GM23338 (cell line): ENCODE measurements around the gene ATP8A2. TPM values are rescaled to one million over a fixed set of nuclear protein-coding genes. Genes with fewer than 3 reads are reported as not detected.

Source experiments
- ATAC-seq: fragments of 200-7000 bp; cut with Tn5 transposase; 3 replicates; pipeline ENCODE4 v1.9.1; 2020
- DNase-seq: peaks from one replicate; pipeline ENCODE4 v3.0.0-alpha.2; 2015; ENCODE audit warnings: low spot score
- H2AFZ ChIP-seq: fragments of 200-600 bp; sonication (generic); 2 replicates; pipeline ENCODE4 v1.8.0; 2016; ENCODE audit warnings: antibody characterized with exemption, mild to moderate bottlenecking, moderate library complexity
- H3F3A ChIP-seq: fragments of 200-600 bp; sonication (generic); replicated peaks from 2 replicates; pipeline ENCODE4 v1.8.0; 2017; ENCODE audit warnings: antibody characterized with exemption, mixed run types, low read depth
- H3K27ac ChIP-seq: fragments of 200-600 bp; sonication (generic); 2 replicates; pipeline ENCODE4 v1.6.1; 2016; ENCODE audit warnings: low read depth
- H3K27me3 ChIP-seq: fragments of 200-600 bp; sonication (generic); 2 replicates; pipeline ENCODE4 v1.8.0; 2016; ENCODE audit warnings: mild to moderate bottlenecking, mixed run types, moderate library complexity; ENCODE audit not compliant: insufficient read depth
- H3K36me3 ChIP-seq: fragments of 200-600 bp; sonication (generic); 2 replicates; pipeline ENCODE4 v1.8.0; 2016; ENCODE audit warnings: mild to moderate bottlenecking; ENCODE audit not compliant: insufficient read depth
- H3K4me1 ChIP-seq: fragments of 200-600 bp; sonication (generic); 2 replicates; pipeline ENCODE4 v1.8.0; 2016; ENCODE audit warnings: mild to moderate bottlenecking, moderate library complexity; ENCODE audit not compliant: insufficient read depth
- H3K4me2 ChIP-seq: fragments of 200-600 bp; sonication (generic); 2 replicates; pipeline ENCODE4 v1.7.1; 2017; ENCODE audit warnings: mixed run types
- H3K4me3 ChIP-seq: fragments of 200-600 bp; sonication (generic); 2 replicates; pipeline ENCODE4 v1.6.1; 2016; ENCODE audit warnings: mixed run types
- H3K79me2 ChIP-seq: fragments of 200-600 bp; sonication (generic); replicated peaks from 2 replicates; pipeline ENCODE4 v1.8.0; 2017; ENCODE audit warnings: mild to moderate bottlenecking; ENCODE audit not compliant: insufficient read depth
- H3K9me2 ChIP-seq: fragments of 200-600 bp; sonication (generic); 2 replicates; pipeline ENCODE4 v1.8.0; 2017; ENCODE audit not compliant: insufficient read depth
- H4K20me1 ChIP-seq: fragments of 200-600 bp; sonication (generic); replicated peaks from 2 replicates; pipeline ENCODE4 v1.8.0; 2017; ENCODE audit warnings: mild to moderate bottlenecking; ENCODE audit not compliant: insufficient read depth
- H3K27ac Mint-ChIP-seq: 2 replicates; pipeline ENCODE4 v1.8.0; 2020; ENCODE audit warnings: inconsistent platforms, mild to moderate bottlenecking, moderate library complexity, mixed read lengths
- H3K27me3 Mint-ChIP-seq: 3 replicates; pipeline ENCODE4 v1.8.0; 2022; ENCODE audit warnings: low read depth, mild to moderate bottlenecking, moderate library complexity, mixed read lengths, inconsistent platforms; ENCODE audit not compliant: insufficient read depth, poor library complexity
- H3K36me3 Mint-ChIP-seq: 3 replicates; pipeline ENCODE4 v1.8.0; 2021; ENCODE audit warnings: low read depth, mild to moderate bottlenecking, inconsistent platforms, moderate library complexity, mixed read lengths
- H3K4me1 Mint-ChIP-seq: 3 replicates; pipeline ENCODE4 v1.8.0; 2020; ENCODE audit warnings: mild to moderate bottlenecking, inconsistent platforms, mixed read lengths
- H3K4me3 Mint-ChIP-seq: 3 replicates; pipeline ENCODE4 v1.8.0; 2021; ENCODE audit warnings: moderate library complexity, mild to moderate bottlenecking, inconsistent platforms, mixed read lengths
- H3K9me3 Mint-ChIP-seq: 3 replicates; pipeline ENCODE4 v1.8.0; 2020; ENCODE audit warnings: moderate library complexity, mild to moderate bottlenecking, inconsistent platforms, mixed read lengths
- CREB1 ChIP-seq: fragments of 250-450 bp; sonication (Bioruptor Pico); IDR thresholded peaks from 2 replicates; pipeline ENCODE4 v1.5.0; 2020; ENCODE audit warnings: low read depth, mild to moderate bottlenecking, moderate library complexity
- EZH2 ChIP-seq: fragments of 200-600 bp; sonication (generic); IDR thresholded peaks from one replicate; pipeline ENCODE4 v1.8.0; 2017; ENCODE audit warnings: antibody characterized with exemption, mild to moderate bottlenecking, low read depth; ENCODE audit not compliant: unreplicated experiment
- EZH2phosphoT487 ChIP-seq: fragments of 200-600 bp; sonication (generic); IDR thresholded peaks from one replicate; pipeline ENCODE4 v1.8.1; 2018; ENCODE audit warnings: antibody characterized with exemption; ENCODE audit not compliant: unreplicated experiment
- JUNB ChIP-seq: IDR thresholded peaks from one replicate; pipeline ENCODE4 v1.6.1; 2016; ENCODE audit warnings: antibody characterized with exemption; ENCODE audit not compliant: unreplicated experiment
- NANOG ChIP-seq: IDR thresholded peaks from 2 replicates; pipeline ENCODE4 v1.6.1; 2016; ENCODE audit warnings: antibody characterized with exemption, borderline replicate concordance
- POLR2AphosphoS5 ChIP-seq: IDR thresholded peaks from 2 replicates; pipeline ENCODE4 v1.6.1; 2016; ENCODE audit warnings: antibody characterized with exemption, low read depth
- STAT1 ChIP-seq: IDR thresholded peaks from one replicate; pipeline ENCODE4 v1.6.1; 2016; ENCODE audit warnings: antibody characterized with exemption; ENCODE audit not compliant: unreplicated experiment
- ZNF114 ChIP-seq: fragments of 250-450 bp; sonication (Bioruptor Pico); IDR thresholded peaks from 2 replicates; pipeline ENCODE4 v1.5.0; 2020; ENCODE audit warnings: mild to moderate bottlenecking, moderate library complexity
- ZNF331 ChIP-seq: fragments of 250-450 bp; sonication (Bioruptor Pico); IDR thresholded peaks from 2 replicates; pipeline ENCODE4 v1.5.0; 2020; ENCODE audit warnings: low read depth, mild to moderate bottlenecking, moderate library complexity
- polyA plus RNA-seq: library from polyadenylated mRNA; unstranded; fragments of >200 nt; fragmentation: Nextera tagmentation; extraction: Ambion mirVana; gene quantifications from 2 replicates; pipeline ENCODE4 v1.2.1, GENCODE V29; 2016
- total RNA-seq: library from RNA; depleted of rRNA; stranded (reverse); fragments of >200 nt; shearing (Covaris generic); gene quantifications from 2 replicates; pipeline ENCODE4 v1.2.3, GENCODE V29; 2014
- TF ChIP-seq, protein P1 (sequence below): fragments of 250-450 bp; sonication (Bioruptor Pico); IDR thresholded peaks from 2 replicates; pipeline ENCODE4 v1.5.0; 2020; ENCODE audit warnings: mild to moderate bottlenecking, moderate library complexity
- TF ChIP-seq, protein P2 (sequence below): IDR thresholded peaks from 2 replicates; pipeline ENCODE4 v1.6.1; 2016; ENCODE audit warnings: antibody characterized with exemption
- TF ChIP-seq, protein P3 (sequence below), 2 experiments: fragments of 200-600 bp in 1 of 2; sonication (generic) in 1 of 2; conservative IDR thresholded peaks; 2 replicates each; pipeline versions ENCODE4 v1.5.1 to v1.6.1; 2016 to 2017; ENCODE audit warnings: antibody characterized with exemption in 2 of 2, low read depth in 2 of 2, mild to moderate bottlenecking in 2 of 2, moderate library complexity in 1 of 2
- TF ChIP-seq, protein P4 (sequence below): IDR thresholded peaks from one replicate; pipeline ENCODE4 v1.6.1; 2018; ENCODE audit warnings: antibody characterized with exemption; ENCODE audit not compliant: unreplicated experiment

The ATP8A2 gene
- total and polyA plus RNA-seq, 2 experiments from 2014 or later: 5.7 to 8.8 TPM

DNA sequence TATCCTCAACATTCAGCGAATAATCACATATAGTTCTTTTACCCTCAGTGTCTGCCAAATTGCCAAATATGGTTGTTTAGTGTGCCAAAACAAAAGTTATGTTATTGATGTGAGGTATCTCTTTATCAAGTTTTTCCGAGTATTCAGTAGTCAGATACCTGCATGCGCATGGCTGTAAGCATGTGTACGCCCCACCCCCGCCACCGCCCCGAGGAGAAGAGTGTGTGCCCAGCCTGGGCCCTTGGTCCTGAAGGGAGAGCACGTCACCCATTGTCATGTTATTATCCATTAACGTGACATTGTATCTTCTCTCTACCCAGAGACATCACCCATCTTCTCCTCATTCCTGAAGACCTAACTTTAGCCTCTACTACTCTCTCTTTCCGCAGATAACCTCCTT is 533.1 kb downstream of the ATP8A2 start:
- Histone ChIP-seq H2AFZ (no peak overlapping the region), H4K20me1 (no peaks in the 10 kb centered on the region), H3K4me1 (peaks cover 49% of the 10 kb centered on the region), H3K36me3 (no peaks in the 10 kb centered on the region), H3F3A (0 out of 2 replicates have a peak, but pooled peaks cover 1% of the 10 kb centered on the region), H3K79me2 (no peaks in the 10 kb centered on the region), H3K27me3 (no peaks in the 10 kb centered on the region), H3K4me2 (no peak overlapping the region), H3K27ac (no peak overlapping the region), H3K4me3 (no peak overlapping the region), H3K9me2 (peaks cover 10% of the 10 kb centered on the region)
- ATAC-seq (no peak), DNase-seq (no peak)
- Mint-ChIP-seq H3K4me1 (peaks cover 21% of the 10 kb centered on the region), H3K9me3 (peaks cover 14% of the 10 kb centered on the region), H3K27ac (no peak overlapping the region), H3K27me3 (peaks cover 3% of the 10 kb centered on the region), H3K36me3 (peaks cover 14% of the 10 kb centered on the region), H3K4me3 (no peak overlapping the region)
- TF ChIP-seq EZH2phosphoT487: no peak
- TF ChIP-seq, protein P1, sequence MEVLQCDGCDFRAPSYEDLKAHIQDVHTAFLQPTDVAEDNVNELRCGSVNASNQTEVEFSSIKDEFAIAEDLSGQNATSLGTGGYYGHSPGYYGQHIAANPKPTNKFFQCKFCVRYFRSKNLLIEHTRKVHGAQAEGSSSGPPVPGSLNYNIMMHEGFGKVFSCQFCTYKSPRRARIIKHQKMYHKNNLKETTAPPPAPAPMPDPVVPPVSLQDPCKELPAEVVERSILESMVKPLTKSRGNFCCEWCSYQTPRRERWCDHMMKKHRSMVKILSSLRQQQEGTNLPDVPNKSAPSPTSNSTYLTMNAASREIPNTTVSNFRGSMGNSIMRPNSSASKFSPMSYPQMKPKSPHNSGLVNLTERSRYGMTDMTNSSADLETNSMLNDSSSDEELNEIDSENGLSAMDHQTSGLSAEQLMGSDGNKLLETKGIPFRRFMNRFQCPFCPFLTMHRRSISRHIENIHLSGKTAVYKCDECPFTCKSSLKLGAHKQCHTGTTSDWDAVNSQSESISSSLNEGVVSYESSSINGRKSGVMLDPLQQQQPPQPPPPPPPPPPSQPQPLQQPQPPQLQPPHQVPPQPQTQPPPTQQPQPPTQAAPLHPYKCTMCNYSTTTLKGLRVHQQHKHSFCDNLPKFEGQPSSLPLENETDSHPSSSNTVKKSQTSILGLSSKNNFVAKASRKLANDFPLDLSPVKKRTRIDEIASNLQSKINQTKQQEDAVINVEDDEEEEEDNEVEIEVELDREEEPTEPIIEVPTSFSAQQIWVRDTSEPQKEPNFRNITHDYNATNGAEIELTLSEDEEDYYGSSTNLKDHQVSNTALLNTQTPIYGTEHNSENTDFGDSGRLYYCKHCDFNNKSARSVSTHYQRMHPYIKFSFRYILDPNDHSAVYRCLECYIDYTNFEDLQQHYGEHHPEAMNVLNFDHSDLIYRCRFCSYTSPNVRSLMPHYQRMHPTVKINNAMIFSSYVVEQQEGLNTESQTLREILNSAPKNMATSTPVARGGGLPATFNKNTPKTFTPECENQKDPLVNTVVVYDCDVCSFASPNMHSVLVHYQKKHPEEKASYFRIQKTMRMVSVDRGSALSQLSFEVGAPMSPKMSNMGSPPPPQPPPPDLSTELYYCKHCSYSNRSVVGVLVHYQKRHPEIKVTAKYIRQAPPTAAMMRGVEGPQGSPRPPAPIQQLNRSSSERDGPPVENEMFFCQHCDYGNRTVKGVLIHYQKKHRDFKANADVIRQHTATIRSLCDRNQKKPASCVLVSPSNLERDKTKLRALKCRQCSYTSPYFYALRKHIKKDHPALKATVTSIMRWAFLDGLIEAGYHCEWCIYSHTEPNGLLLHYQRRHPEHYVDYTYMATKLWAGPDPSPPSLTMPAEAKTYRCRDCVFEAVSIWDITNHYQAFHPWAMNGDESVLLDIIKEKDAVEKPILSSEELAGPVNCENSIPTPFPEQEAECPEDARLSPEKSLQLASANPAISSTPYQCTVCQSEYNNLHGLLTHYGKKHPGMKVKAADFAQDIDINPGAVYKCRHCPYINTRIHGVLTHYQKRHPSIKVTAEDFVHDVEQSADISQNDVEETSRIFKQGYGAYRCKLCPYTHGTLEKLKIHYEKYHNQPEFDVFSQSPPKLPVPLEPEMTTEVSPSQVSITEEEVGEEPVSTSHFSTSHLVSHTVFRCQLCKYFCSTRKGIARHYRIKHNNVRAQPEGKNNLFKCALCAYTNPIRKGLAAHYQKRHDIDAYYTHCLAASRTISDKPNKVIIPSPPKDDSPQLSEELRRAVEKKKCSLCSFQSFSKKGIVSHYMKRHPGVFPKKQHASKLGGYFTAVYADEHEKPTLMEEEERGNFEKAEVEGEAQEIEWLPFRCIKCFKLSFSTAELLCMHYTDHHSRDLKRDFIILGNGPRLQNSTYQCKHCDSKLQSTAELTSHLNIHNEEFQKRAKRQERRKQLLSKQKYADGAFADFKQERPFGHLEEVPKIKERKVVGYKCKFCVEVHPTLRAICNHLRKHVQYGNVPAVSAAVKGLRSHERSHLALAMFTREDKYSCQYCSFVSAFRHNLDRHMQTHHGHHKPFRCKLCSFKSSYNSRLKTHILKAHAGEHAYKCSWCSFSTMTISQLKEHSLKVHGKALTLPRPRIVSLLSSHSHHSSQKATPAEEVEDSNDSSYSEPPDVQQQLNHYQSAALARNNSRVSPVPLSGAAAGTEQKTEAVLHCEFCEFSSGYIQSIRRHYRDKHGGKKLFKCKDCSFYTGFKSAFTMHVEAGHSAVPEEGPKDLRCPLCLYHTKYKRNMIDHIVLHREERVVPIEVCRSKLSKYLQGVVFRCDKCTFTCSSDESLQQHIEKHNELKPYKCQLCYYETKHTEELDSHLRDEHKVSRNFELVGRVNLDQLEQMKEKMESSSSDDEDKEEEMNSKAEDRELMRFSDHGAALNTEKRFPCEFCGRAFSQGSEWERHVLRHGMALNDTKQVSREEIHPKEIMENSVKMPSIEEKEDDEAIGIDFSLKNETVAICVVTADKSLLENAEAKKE (CRISPR knock-in tag): no peak
- TF ChIP-seq EZH2: no peak
- TF ChIP-seq ZNF114: no peak
- TF ChIP-seq, protein P2, sequence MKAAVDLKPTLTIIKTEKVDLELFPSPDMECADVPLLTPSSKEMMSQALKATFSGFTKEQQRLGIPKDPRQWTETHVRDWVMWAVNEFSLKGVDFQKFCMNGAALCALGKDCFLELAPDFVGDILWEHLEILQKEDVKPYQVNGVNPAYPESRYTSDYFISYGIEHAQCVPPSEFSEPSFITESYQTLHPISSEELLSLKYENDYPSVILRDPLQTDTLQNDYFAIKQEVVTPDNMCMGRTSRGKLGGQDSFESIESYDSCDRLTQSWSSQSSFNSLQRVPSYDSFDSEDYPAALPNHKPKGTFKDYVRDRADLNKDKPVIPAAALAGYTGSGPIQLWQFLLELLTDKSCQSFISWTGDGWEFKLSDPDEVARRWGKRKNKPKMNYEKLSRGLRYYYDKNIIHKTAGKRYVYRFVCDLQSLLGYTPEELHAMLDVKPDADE: no peak
- TF ChIP-seq STAT1: no peak
- TF ChIP-seq POLR2AphosphoS5: no peak
- TF ChIP-seq ZNF331 (CRISPR knock-in tag): no peak
- TF ChIP-seq NANOG: no peak
- TF ChIP-seq, protein P3, sequence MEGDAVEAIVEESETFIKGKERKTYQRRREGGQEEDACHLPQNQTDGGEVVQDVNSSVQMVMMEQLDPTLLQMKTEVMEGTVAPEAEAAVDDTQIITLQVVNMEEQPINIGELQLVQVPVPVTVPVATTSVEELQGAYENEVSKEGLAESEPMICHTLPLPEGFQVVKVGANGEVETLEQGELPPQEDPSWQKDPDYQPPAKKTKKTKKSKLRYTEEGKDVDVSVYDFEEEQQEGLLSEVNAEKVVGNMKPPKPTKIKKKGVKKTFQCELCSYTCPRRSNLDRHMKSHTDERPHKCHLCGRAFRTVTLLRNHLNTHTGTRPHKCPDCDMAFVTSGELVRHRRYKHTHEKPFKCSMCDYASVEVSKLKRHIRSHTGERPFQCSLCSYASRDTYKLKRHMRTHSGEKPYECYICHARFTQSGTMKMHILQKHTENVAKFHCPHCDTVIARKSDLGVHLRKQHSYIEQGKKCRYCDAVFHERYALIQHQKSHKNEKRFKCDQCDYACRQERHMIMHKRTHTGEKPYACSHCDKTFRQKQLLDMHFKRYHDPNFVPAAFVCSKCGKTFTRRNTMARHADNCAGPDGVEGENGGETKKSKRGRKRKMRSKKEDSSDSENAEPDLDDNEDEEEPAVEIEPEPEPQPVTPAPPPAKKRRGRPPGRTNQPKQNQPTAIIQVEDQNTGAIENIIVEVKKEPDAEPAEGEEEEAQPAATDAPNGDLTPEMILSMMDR (conservative IDR thresholded peaks at IDR 0.05; ENCODE audit: low read depth in 2 of 2): no peak
- TF ChIP-seq, protein P4, sequence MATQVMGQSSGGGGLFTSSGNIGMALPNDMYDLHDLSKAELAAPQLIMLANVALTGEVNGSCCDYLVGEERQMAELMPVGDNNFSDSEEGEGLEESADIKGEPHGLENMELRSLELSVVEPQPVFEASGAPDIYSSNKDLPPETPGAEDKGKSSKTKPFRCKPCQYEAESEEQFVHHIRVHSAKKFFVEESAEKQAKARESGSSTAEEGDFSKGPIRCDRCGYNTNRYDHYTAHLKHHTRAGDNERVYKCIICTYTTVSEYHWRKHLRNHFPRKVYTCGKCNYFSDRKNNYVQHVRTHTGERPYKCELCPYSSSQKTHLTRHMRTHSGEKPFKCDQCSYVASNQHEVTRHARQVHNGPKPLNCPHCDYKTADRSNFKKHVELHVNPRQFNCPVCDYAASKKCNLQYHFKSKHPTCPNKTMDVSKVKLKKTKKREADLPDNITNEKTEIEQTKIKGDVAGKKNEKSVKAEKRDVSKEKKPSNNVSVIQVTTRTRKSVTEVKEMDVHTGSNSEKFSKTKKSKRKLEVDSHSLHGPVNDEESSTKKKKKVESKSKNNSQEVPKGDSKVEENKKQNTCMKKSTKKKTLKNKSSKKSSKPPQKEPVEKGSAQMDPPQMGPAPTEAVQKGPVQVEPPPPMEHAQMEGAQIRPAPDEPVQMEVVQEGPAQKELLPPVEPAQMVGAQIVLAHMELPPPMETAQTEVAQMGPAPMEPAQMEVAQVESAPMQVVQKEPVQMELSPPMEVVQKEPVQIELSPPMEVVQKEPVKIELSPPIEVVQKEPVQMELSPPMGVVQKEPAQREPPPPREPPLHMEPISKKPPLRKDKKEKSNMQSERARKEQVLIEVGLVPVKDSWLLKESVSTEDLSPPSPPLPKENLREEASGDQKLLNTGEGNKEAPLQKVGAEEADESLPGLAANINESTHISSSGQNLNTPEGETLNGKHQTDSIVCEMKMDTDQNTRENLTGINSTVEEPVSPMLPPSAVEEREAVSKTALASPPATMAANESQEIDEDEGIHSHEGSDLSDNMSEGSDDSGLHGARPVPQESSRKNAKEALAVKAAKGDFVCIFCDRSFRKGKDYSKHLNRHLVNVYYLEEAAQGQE: no peak
- no peak for TF ChIP-seq CREB1 (CRISPR knock-in tag)
- TF ChIP-seq JUNB: no peak
